ENCODE measurements around the gene BMP7. TPM values are rescaled to one million over a fixed set of nuclear protein-coding genes. Genes with fewer than 3 reads are reported as not detected.

BMP7 gene
- total and polyA plus RNA-seq, 9 donors = 0.07 to 19.4 (median 0.83) TPM

- intact Hi-C loops (cut with DNase I) = no loop called here
- no peak for DNase-seq
- 15 to 27% (median 24%) methylated on average over 19 of the region's 19 CpGs for WGBS, 3 donors
- H3K36me3 ChIP-seq = no peaks in the 10 kb centered on the region
- no peaks in the 10 kb centered on the region for H3K9me3 ChIP-seq
- no peak for TF ChIP-seq EP300 (IDR thresholded peaks at IDR 0.05)
- TF ChIP-seq POLR2A (IDR thresholded peaks at IDR 0.05) = no peak
- TF ChIP-seq, protein P1, sequence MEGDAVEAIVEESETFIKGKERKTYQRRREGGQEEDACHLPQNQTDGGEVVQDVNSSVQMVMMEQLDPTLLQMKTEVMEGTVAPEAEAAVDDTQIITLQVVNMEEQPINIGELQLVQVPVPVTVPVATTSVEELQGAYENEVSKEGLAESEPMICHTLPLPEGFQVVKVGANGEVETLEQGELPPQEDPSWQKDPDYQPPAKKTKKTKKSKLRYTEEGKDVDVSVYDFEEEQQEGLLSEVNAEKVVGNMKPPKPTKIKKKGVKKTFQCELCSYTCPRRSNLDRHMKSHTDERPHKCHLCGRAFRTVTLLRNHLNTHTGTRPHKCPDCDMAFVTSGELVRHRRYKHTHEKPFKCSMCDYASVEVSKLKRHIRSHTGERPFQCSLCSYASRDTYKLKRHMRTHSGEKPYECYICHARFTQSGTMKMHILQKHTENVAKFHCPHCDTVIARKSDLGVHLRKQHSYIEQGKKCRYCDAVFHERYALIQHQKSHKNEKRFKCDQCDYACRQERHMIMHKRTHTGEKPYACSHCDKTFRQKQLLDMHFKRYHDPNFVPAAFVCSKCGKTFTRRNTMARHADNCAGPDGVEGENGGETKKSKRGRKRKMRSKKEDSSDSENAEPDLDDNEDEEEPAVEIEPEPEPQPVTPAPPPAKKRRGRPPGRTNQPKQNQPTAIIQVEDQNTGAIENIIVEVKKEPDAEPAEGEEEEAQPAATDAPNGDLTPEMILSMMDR (IDR thresholded peaks at IDR 0.05) = no peak
- H3K27ac ChIP-seq = no peak overlapping the region
- no peaks in the 10 kb centered on the region for H3K4me1 ChIP-seq (ENCODE audit: insufficient read depth)
- H3K27me3 ChIP-seq = no peaks in the 10 kb centered on the region
- no peak overlapping the region for H3K4me3 ChIP-seq
These were observed 41.8 kb downstream of the BMP7 start for GRCh38 chr20:57224641-57225138.

DNA sequence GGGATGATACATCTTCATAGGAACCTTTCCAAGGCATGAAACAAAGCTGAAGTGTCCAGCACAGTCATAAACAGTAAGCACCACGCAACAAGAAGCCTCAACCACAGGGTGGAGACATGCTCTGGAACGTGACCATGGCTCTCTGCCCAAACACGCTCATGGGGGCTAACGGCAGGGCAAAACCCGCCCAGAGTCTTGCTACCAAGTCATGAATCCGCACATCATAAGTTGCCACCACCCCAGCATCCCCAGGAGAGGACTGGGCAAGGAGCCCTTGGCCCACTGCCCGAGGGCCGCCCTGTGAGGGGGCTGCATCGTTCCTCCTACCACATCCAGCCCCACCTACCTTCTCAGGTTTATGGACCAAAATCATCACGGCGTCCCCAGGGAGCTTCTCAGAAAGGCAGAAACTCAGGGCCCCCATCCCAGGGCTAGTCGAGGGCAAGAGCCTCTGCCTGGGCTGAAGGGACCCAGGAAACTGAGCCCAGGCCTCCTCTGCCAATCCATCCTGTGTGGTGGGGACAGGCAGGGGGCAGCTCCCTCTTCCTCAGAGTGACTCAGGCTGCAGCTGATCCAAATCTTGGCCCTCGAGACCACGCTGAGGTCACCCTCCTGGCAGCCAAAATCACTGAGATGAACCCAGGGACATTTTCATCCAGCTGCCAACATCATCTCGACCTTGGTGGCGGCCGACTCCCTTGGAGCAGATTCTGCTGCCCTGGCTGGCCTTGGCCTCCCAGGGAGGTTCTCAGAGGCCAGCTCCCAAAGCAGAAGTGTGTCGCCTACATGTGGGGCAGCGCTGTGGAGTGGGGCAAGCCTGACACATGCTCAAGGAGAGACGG is 42.6 kb downstream of the BMP7 start:
- Histone ChIP-seq H3K36me3 (no peaks in the 10 kb centered on the region), H3K9me3 (no peaks in the 10 kb centered on the region), H3K4me3 (no peak overlapping the region), H3K27me3 (no peaks in the 10 kb centered on the region), H3K4me1 (ENCODE audit: insufficient read depth) (no peaks in the 10 kb centered on the region), H3K27ac (no peak overlapping the region)
- WGBS, 3 donors = 38 to 55% (median 39%) methylated on average over 16 to 20 of the region's 20 CpGs
- no peak for TF ChIP-seq EP300 (IDR thresholded peaks at IDR 0.05)
- TF ChIP-seq, protein P1 (IDR thresholded peaks at IDR 0.05) = no peak
- no peak for TF ChIP-seq POLR2A (IDR thresholded peaks at IDR 0.05)
- no peak for DNase-seq
- intact Hi-C loops (cut with DNase I) = no loop called here

- WGBS, 3 donors = 73 to 92% (median 79%) methylated on average over 1 of the region's 1 CpG
- no peaks in the 10 kb centered on the region for H3K27me3 ChIP-seq
- no peak for DNase-seq
- H3K36me3 ChIP-seq = no peaks in the 10 kb centered on the region
- H3K27ac ChIP-seq = no peak overlapping the region
- intact Hi-C loops (cut with DNase I) = no loop called here
- H3K9me3 ChIP-seq = no peaks in the 10 kb centered on the region
- H3K4me1 ChIP-seq (ENCODE audit: insufficient read depth) = no peaks in the 10 kb centered on the region
- TF ChIP-seq EP300 (IDR thresholded peaks at IDR 0.05) = no peak
- H3K4me3 ChIP-seq = no peak overlapping the region
These were observed 43.9 kb downstream of the BMP7 start for GRCh38 chr20:57222631-57222950.

- intact Hi-C loops (cut with DNase I) = no loop called here
- no peaks in the 10 kb centered on the region for H3K27me3 ChIP-seq
- H3K4me1 ChIP-seq (ENCODE audit: insufficient read depth) = no peaks in the 10 kb centered on the region
- DNase-seq = no peak
- no peak overlapping the region for H3K27ac ChIP-seq
- no peaks in the 10 kb centered on the region for H3K36me3 ChIP-seq
- TF ChIP-seq POLR2A (IDR thresholded peaks at IDR 0.05) (no peak), EP300 (IDR thresholded peaks at IDR 0.05) (no peak)
- TF ChIP-seq, protein P1 (IDR thresholded peaks at IDR 0.05) = no peak
- H3K4me3 ChIP-seq = no peak overlapping the region
- no peaks in the 10 kb centered on the region for H3K9me3 ChIP-seq
- 82 to 83% (median 82%) methylated on average over 19 of the region's 19 CpGs for WGBS, 3 donors
These were observed 44.4 kb downstream of the BMP7 start for GRCh38 chr20:57221916-57222630.
